HCT116 (cell line): Measurements from ENCODE around the gene FAAP100. TPM values are rescaled to one million over a fixed set of nuclear protein-coding genes. Genes with fewer than 3 reads are reported as not detected.

Source experiments
- ATAC-seq: fragments of 200-7000 bp; cut with Tn5 transposase; 2 replicates; pipeline ENCODE4 v1.9.1; 2020; ENCODE audit warnings: mild to moderate bottlenecking, moderate library complexity
- BruUV-seq: library from RNA; stranded (reverse); fragments of 400-500 nt; replicated peaks from 2 replicates; lab custom pipeline; 2021; lab: Mats Ljungman, UMichigan
- CTCF ChIA-PET: fragments of 300-600 bp; sonication (Branson Sonifier 250); formaldehyde crosslinking; loops from one replicate; lab custom pipeline; 2021; ENCODE audit warnings: antibody characterized with exemption; lab: Charles Lee
- POLR2A ChIA-PET: fragments of 300-600, 350-600 bp; sonication (Branson Sonifier 250); formaldehyde crosslinking; loops from one replicate; lab custom pipeline; 2021; ENCODE audit warnings: antibody characterized with exemption; lab: Charles Lee
- RAD21 ChIA-PET, 2 experiments: fragments of 300-600 bp; sonication (Branson Sonifier 250); formaldehyde crosslinking; loops; one replicate each; lab custom pipeline; 2023; ENCODE audit warnings: low total read pairs in 2 of 2; ENCODE audit not compliant: uncharacterized antibody in 2 of 2, unreplicated experiment in 2 of 2, low non-redundant PET in 1 of 2; lab: Charles Lee
- DNase-seq: peaks from one replicate; pipeline ENCODE4 v3.0.0-alpha.2; 2010; ENCODE audit warnings: low read depth, low spot score
- H2AFZ ChIP-seq: fragments of 200-600 bp; shearing (Covaris generic), sonication (generic); 2 replicates; pipeline ENCODE4 v1.6.1; 2017; ENCODE audit warnings: low read depth, mixed run types, mixed read lengths, antibody characterized with exemption, low read length; ENCODE audit not compliant: poor library complexity, severe bottlenecking
- H3K27ac ChIP-seq: 2 replicates; pipeline ENCODE4 v1.5.1; 2012; ENCODE audit warnings: low read depth, low read length
- H3K27me3 ChIP-seq: fragments of 200-600 bp; sonication (generic); 2 replicates; pipeline ENCODE4 v1.6.1; 2016; ENCODE audit warnings: mixed run types, low read length, mixed read lengths; ENCODE audit not compliant: insufficient read depth
- H3K36me3 ChIP-seq, 2 experiments: fragments of 200-500 bp in 1 of 2; fragments of 200-600 bp in 1 of 2; sonication (Bioruptor generic) in 1 of 2; sonication (generic) in 1 of 2; 2 replicates each; pipeline versions ENCODE4 v1.5.1 to v1.6.1; 2014 to 2016; ENCODE audit warnings: low read length in 2 of 2, inconsistent platforms in 1 of 2, mixed read lengths in 1 of 2, mixed run types in 1 of 2; ENCODE audit not compliant: insufficient read depth in 2 of 2, control insufficient read depth in 1 of 2
- H3K4me1 ChIP-seq, 2 experiments: fragments of 200-600 bp in 1 of 2; sonication (generic) in 1 of 2; 2 replicates each; pipeline versions ENCODE4 v1.5.1 to v1.6.1; 2012 to 2017; ENCODE audit warnings: low read length in 2 of 2, inconsistent platforms in 1 of 2, mild to moderate bottlenecking in 1 of 2, mixed read lengths in 1 of 2, mixed run types in 1 of 2, moderate library complexity in 1 of 2; ENCODE audit not compliant: insufficient read depth in 2 of 2, control insufficient read depth in 1 of 2
- H3K4me2 ChIP-seq: fragments of 200-600 bp; sonication (generic); 2 replicates; pipeline ENCODE4 v1.6.1; 2017; ENCODE audit warnings: mixed run types, low read length, mixed read lengths
- H3K4me3 ChIP-seq, 2 experiments: fragments of 200-600 bp in 1 of 2; sonication (generic) in 1 of 2; replicated peaks in 1 of 2; 2 replicates each; pipeline ENCODE4 v1.5.1; 2011 to 2016; ENCODE audit warnings: low read length in 2 of 2, control low read depth in 1 of 2, low read depth in 1 of 2, mild to moderate bottlenecking in 1 of 2, mixed read lengths in 1 of 2, mixed run types in 1 of 2
- H3K79me2 ChIP-seq: fragments of 200-600 bp; sonication (generic); 2 replicates; pipeline ENCODE4 v1.6.1; 2017; ENCODE audit warnings: mild to moderate bottlenecking, mixed run types, low read length, moderate library complexity, mixed read lengths; ENCODE audit not compliant: insufficient read depth
- H3K9ac ChIP-seq: fragments of 200-600 bp; sonication (generic); 2 replicates; pipeline ENCODE4 v1.6.1; 2016; ENCODE audit warnings: low read length, mixed read lengths
- H3K9me2 ChIP-seq: fragments of 200-600 bp; sonication (generic), shearing (Covaris generic); 2 replicates; pipeline ENCODE4 v1.6.1; 2017; ENCODE audit warnings: mixed run types, mild to moderate bottlenecking, moderate library complexity; ENCODE audit not compliant: insufficient read depth
- H3K9me3 ChIP-seq, 2 experiments: fragments of 200-500 bp in 1 of 2; fragments of 200-600 bp in 1 of 2; sonication (Bioruptor generic) in 1 of 2; sonication (generic) in 1 of 2; 2 replicates each; pipeline ENCODE4 v1.6.1; 2014 to 2017; ENCODE audit warnings: low read length in 2 of 2, mixed read lengths in 2 of 2, inconsistent platforms in 1 of 2, low read depth in 1 of 2, mild to moderate bottlenecking in 1 of 2, mixed run types in 1 of 2, moderate library complexity in 1 of 2; ENCODE audit not compliant: control insufficient read depth in 1 of 2, insufficient read depth in 1 of 2
- H4K20me1 ChIP-seq: fragments of 200-600 bp; sonication (generic), shearing (Covaris generic); 2 replicates; pipeline ENCODE4 v1.6.1; 2017; ENCODE audit warnings: mixed run types, mild to moderate bottlenecking, moderate library complexity; ENCODE audit not compliant: insufficient read depth
- ATF3 ChIP-seq: IDR thresholded peaks from 2 replicates; pipeline ENCODE4 v1.6.1; 2012
- CBX3 ChIP-seq: IDR thresholded peaks from 2 replicates; pipeline ENCODE4 v1.6.1; 2012; ENCODE audit warnings: low read depth
- CEBPB ChIP-seq: IDR thresholded peaks from 2 replicates; pipeline ENCODE4 v1.6.1; 2012; ENCODE audit warnings: low read depth
- CTCF ChIP-seq, 3 experiments: fragments of 200-600 bp in 1 of 3; sonication (generic) in 1 of 3; IDR thresholded peaks in 2 of 3; conservative IDR thresholded peaks in 1 of 3; 2 replicates each; pipeline ENCODE4 v1.5.1; 2012 to 2017; ENCODE audit warnings: low read depth in 2 of 3, low read length in 2 of 3, antibody characterized with exemption in 1 of 3, borderline replicate concordance in 1 of 3, control low read depth in 1 of 3, mild to moderate bottlenecking in 1 of 3, mixed read lengths in 1 of 3, mixed run types in 1 of 3, moderate library complexity in 1 of 3; ENCODE audit not compliant: insufficient read depth in 1 of 3
- EGR1 ChIP-seq: IDR thresholded peaks from 2 replicates; pipeline ENCODE4 v1.6.1; 2012; ENCODE audit warnings: low read depth
- EZH2phosphoT487 ChIP-seq: fragments of 200-600 bp; IDR thresholded peaks from 2 replicates; pipeline ENCODE4 v1.6.1; 2018; ENCODE audit warnings: antibody characterized with exemption, borderline replicate concordance
- JUND ChIP-seq: IDR thresholded peaks from 2 replicates; pipeline ENCODE4 v1.6.1; 2012
- MAX ChIP-seq: IDR thresholded peaks from 2 replicates; pipeline ENCODE4 v1.6.1; 2012
- POLR2A ChIP-seq: IDR thresholded peaks from 2 replicates; pipeline ENCODE4 v1.7.0; 2011; ENCODE audit warnings: borderline replicate concordance; ENCODE audit not compliant: insufficient read depth, insufficient read length; ENCODE audit errors: extremely low read depth
- POLR2AphosphoS5 ChIP-seq: IDR thresholded peaks from 2 replicates; pipeline ENCODE4 v1.6.1; 2011; ENCODE audit warnings: mild to moderate bottlenecking, low read depth, low read length, moderate library complexity
- RAD21 ChIP-seq: IDR thresholded peaks from 2 replicates; pipeline ENCODE4 v1.6.1; 2012; ENCODE audit warnings: low read depth, mild to moderate bottlenecking
- SP1 ChIP-seq: IDR thresholded peaks from 2 replicates; pipeline ENCODE4 v1.6.1; 2012; ENCODE audit warnings: low read depth
- SRF ChIP-seq: IDR thresholded peaks from 2 replicates; pipeline ENCODE4 v1.6.1; 2012; ENCODE audit warnings: low read depth
- TCF7L2 ChIP-seq: IDR thresholded peaks from 2 replicates; pipeline ENCODE4 v1.7.0; 2011; ENCODE audit warnings: borderline replicate concordance, inconsistent platforms; ENCODE audit not compliant: insufficient read depth, insufficient read length; ENCODE audit errors: extremely low read depth
- YY1 ChIP-seq: IDR thresholded peaks from 2 replicates; pipeline ENCODE4 v1.6.1; 2011; ENCODE audit warnings: low read length, low read depth, moderate library complexity, mild to moderate bottlenecking; ENCODE audit not compliant: insufficient replicate concordance; ENCODE audit errors: extremely low read depth
- ZBTB33 ChIP-seq: IDR thresholded peaks from 2 replicates; pipeline ENCODE4 v1.6.1; 2011; ENCODE audit warnings: mild to moderate bottlenecking, low read length, moderate library complexity; ENCODE audit not compliant: insufficient replicate concordance; ENCODE audit errors: extremely low read depth
- ZNF274 ChIP-seq: fragments of 200-500 bp; sonication (Bioruptor generic); IDR thresholded peaks from 2 replicates; pipeline ENCODE4 v1.6.1; 2014; ENCODE audit warnings: mild to moderate bottlenecking, low read depth, low read length, inconsistent platforms
- intact Hi-C: fragments of 100-400 bp; cut with micrococcal nuclease; formaldehyde crosslinking; loops from 2 replicates; pipeline ENCODE4 v1.10.0; 2022
- total RNA-seq: library from RNA; stranded (reverse); gene quantifications from one replicate; pipeline ENCODE4 v1.2.1, GENCODE V29; 2021; ENCODE audit not compliant: unreplicated experiment

Gene FAAP100
- total RNA-seq, 1 experiment from 2014 or later, result 53.4 TPM

GRCh38 chr17:81492202-81492601 lies 60.0 kb downstream of the FAAP100 start:
- no peaks in the 10 kb centered on the region; the same call in 1 of the 2 replicates for H3K79me2 ChIP-seq
- ChIA-PET POLR2A (interaction anchor here (1.0 to 3.5 kb wide), 5 partner anchors 15 to 60 kb away, joined by 3 to 20 read pairs (median 5); partner anchors contain the start of genes ACTG1 and FAAP100), RAD21 (no interaction called here), CTCF (no interaction called here)
- no peaks in the 10 kb centered on the region for H3K36me3 ChIP-seq
- no peak overlapping the region for H3K4me2 ChIP-seq
- H4K20me1 ChIP-seq, result no peaks in the 10 kb centered on the region
- H3K9me2 ChIP-seq, result no peaks in the 10 kb centered on the region
- DNase-seq (no peak), ATAC-seq (no peak)
- no peak overlapping the region for H3K27ac ChIP-seq
- H3K9me3 ChIP-seq, result no peaks in the 10 kb centered on the region
- H3K4me3 ChIP-seq, result no peak overlapping the region
- no peak overlapping the region for H3K9ac ChIP-seq
- peaks cover 19 to 53% of the 10 kb centered on the region in 2 experiments for H3K4me1 ChIP-seq
- TF ChIP-seq ATF3, result no peak
- TF ChIP-seq CEBPB, result no peak
- TF ChIP-seq YY1, result no peak
- no peak for TF ChIP-seq ZNF274
- no peak for TF ChIP-seq MAX
- no peak for TF ChIP-seq ZBTB33
- no peak for TF ChIP-seq SRF
- TF ChIP-seq POLR2A, result no peak
- no peak for TF ChIP-seq SP1
- TF ChIP-seq EZH2phosphoT487, result no peak
- TF ChIP-seq RAD21, result no peak
- no peak for TF ChIP-seq JUND
- no peak for TF ChIP-seq TCF7L2
- TF ChIP-seq POLR2AphosphoS5, result no peak
- TF ChIP-seq CBX3, result no peak
- no peak for TF ChIP-seq EGR1
- TF ChIP-seq CTCF (IDR thresholded peaks at IDR 0.05 in 2 of 3, conservative IDR thresholded peaks at IDR 0.05 in 1 of 3; ENCODE audit: borderline replicate concordance in 1 of 3, insufficient read depth in 1 of 3, low read depth in 2 of 3, low read length in 2 of 3), result no peak
- intact Hi-C loops, result no loop called here
- BruUV-seq, result no TSS peak
- no peak overlapping the region for H2AFZ ChIP-seq
- no peaks in the 10 kb centered on the region for H3K27me3 ChIP-seq
